ENCODE results near the gene LRMDA. TPM values are rescaled to one million over a fixed set of nuclear protein-coding genes. Genes with fewer than 3 reads are reported as not detected.

LRMDA gene
- total RNA-seq, 1 donor from 2014 or later, result not detected

- no peak for DNase-seq
- Mint-ChIP-seq H3K4me1 (no peaks in the 10 kb centered on the region), H3K9me3 (no peaks in the 10 kb centered on the region), H3K27me3 (peaks cover 2% of the 10 kb centered on the region), H3K27ac (no peak overlapping the region), H3K4me3 (no peak overlapping the region), H3K36me3 (ENCODE audit: low read depth) (no peaks in the 10 kb centered on the region)
- intact Hi-C loops (cut with micrococcal nuclease), result no loop called here
Measured at GRCh38 chr10:75624638-75625037, 193.2 kb downstream of the LRMDA start.

- Mint-ChIP-seq H3K27me3 (peaks cover 6% of the 10 kb centered on the region), H3K4me3 (no peak overlapping the region), H3K27ac (no peak overlapping the region), H3K9me3 (no peaks in the 10 kb centered on the region), H3K36me3 (ENCODE audit: low read depth) (no peaks in the 10 kb centered on the region), H3K4me1 (no peaks in the 10 kb centered on the region)
- intact Hi-C loops (cut with micrococcal nuclease), result no loop called here
- DNase-seq, result no peak
Measured at GRCh38 chr10:75630746-75631145, 199.3 kb downstream of the LRMDA start.

GRCh38 chr10:75632805-75633462 is 201.5 kb downstream of the LRMDA start:
- Mint-ChIP-seq H3K4me1 (no peaks in the 10 kb centered on the region), H3K36me3 (ENCODE audit: low read depth) (no peaks in the 10 kb centered on the region), H3K27ac (no peak overlapping the region), H3K4me3 (no peak overlapping the region), H3K9me3 (no peaks in the 10 kb centered on the region), H3K27me3 (peaks cover 10% of the 10 kb centered on the region)
- intact Hi-C loops (cut with micrococcal nuclease), result no loop called here
- DNase-seq, result no peak

- no peak overlapping the region for H3K4me3 Mint-ChIP-seq
- peaks cover 10% of the 10 kb centered on the region for H3K27me3 Mint-ChIP-seq
- H3K9me3 Mint-ChIP-seq, result no peaks in the 10 kb centered on the region
- no peak for DNase-seq
- no peaks in the 10 kb centered on the region for H3K4me1 Mint-ChIP-seq
- intact Hi-C loops (cut with micrococcal nuclease), result no loop called here
- H3K36me3 Mint-ChIP-seq (ENCODE audit: low read depth), result no peaks in the 10 kb centered on the region
- H3K27ac Mint-ChIP-seq, result no peak overlapping the region
Measured at GRCh38 chr10:75633568-75633967, 202.1 kb downstream of the LRMDA start.

- no peak for DNase-seq
- Mint-ChIP-seq H3K9me3 (no peaks in the 10 kb centered on the region), H3K4me3 (no peak overlapping the region), H3K36me3 (ENCODE audit: low read depth) (no peaks in the 10 kb centered on the region), H3K4me1 (no peaks in the 10 kb centered on the region), H3K27ac (no peak overlapping the region), H3K27me3 (peaks cover 10% of the 10 kb centered on the region)
- intact Hi-C loops (cut with micrococcal nuclease), result no loop called here
Measured at GRCh38 chr10:75634947-75635346, 203.5 kb downstream of the LRMDA start.

GRCh38 chr10:75638752-75639151 is 207.3 kb downstream of the LRMDA start:
- H3K9me3 Mint-ChIP-seq, result no peaks in the 10 kb centered on the region
- no peak overlapping the region for H3K4me3 Mint-ChIP-seq
- H3K27me3 Mint-ChIP-seq, result peaks cover 10% of the 10 kb centered on the region
- H3K36me3 Mint-ChIP-seq (ENCODE audit: low read depth), result no peaks in the 10 kb centered on the region
- H3K27ac Mint-ChIP-seq, result no peak overlapping the region
- intact Hi-C loops (cut with micrococcal nuclease), result no loop called here
- DNase-seq, result no peak
- no peaks in the 10 kb centered on the region for H3K4me1 Mint-ChIP-seq

- intact Hi-C loops (cut with micrococcal nuclease), result no loop called here
Measured at GRCh38 chr10:75639736-75640135, 208.3 kb downstream of the LRMDA start.

GRCh38 chr10:75640381-75640780 is 209.0 kb downstream of the LRMDA start:
- Mint-ChIP-seq H3K4me3 (no peak overlapping the region), H3K36me3 (ENCODE audit: low read depth) (no peaks in the 10 kb centered on the region)

More at GRCh38 chr10:75639736-75640135, 208.3 kb downstream of the LRMDA start:
- H3K27me3 Mint-ChIP-seq, result peaks cover 6% of the 10 kb centered on the region
- no peaks in the 10 kb centered on the region for H3K4me1 Mint-ChIP-seq
- H3K27ac Mint-ChIP-seq, result no peak overlapping the region
- no peak for DNase-seq
- no peak overlapping the region for H3K4me3 Mint-ChIP-seq
- no peaks in the 10 kb centered on the region for H3K9me3 Mint-ChIP-seq
- H3K36me3 Mint-ChIP-seq (ENCODE audit: low read depth), result no peaks in the 10 kb centered on the region

GRCh38 chr10:75640803-75641202 is 209.4 kb downstream of the LRMDA start:
- Mint-ChIP-seq H3K4me3 (no peak overlapping the region), H3K9me3 (no peaks in the 10 kb centered on the region), H3K4me1 (no peaks in the 10 kb centered on the region), H3K36me3 (ENCODE audit: low read depth) (no peaks in the 10 kb centered on the region), H3K27ac (no peak overlapping the region), H3K27me3 (peaks cover 6% of the 10 kb centered on the region)
- intact Hi-C loops (cut with micrococcal nuclease), result no loop called here
- no peak for DNase-seq

More at GRCh38 chr10:75640381-75640780, 209.0 kb downstream of the LRMDA start:
- DNase-seq, result no peak
- Mint-ChIP-seq H3K27ac (no peak overlapping the region), H3K9me3 (no peaks in the 10 kb centered on the region), H3K4me1 (no peaks in the 10 kb centered on the region), H3K27me3 (peaks cover 6% of the 10 kb centered on the region)
- intact Hi-C loops (cut with micrococcal nuclease), result no loop called here

GRCh38 chr10:75643405-75643804 is 212.0 kb downstream of the LRMDA start:
- no peak for DNase-seq
- Mint-ChIP-seq H3K4me1 (no peaks in the 10 kb centered on the region), H3K27ac (no peak overlapping the region), H3K36me3 (ENCODE audit: low read depth) (no peaks in the 10 kb centered on the region), H3K27me3 (no peaks in the 10 kb centered on the region), H3K9me3 (no peaks in the 10 kb centered on the region), H3K4me3 (no peak overlapping the region)
- intact Hi-C loops (cut with micrococcal nuclease), result no loop called here

GRCh38 chr10:75643944-75644692 is 212.7 kb downstream of the LRMDA start:
- peaks cover 2% of the 10 kb centered on the region for H3K27me3 Mint-ChIP-seq
- no peaks in the 10 kb centered on the region for H3K9me3 Mint-ChIP-seq
- intact Hi-C loops (cut with micrococcal nuclease), result no loop called here
- H3K4me3 Mint-ChIP-seq, result no peak overlapping the region
- no peak overlapping the region for H3K27ac Mint-ChIP-seq
- no peaks in the 10 kb centered on the region for H3K4me1 Mint-ChIP-seq
- H3K36me3 Mint-ChIP-seq (ENCODE audit: low read depth), result no peaks in the 10 kb centered on the region
- no peak for DNase-seq

GRCh38 chr10:75645704-75646103 is 214.3 kb downstream of the LRMDA start:
- Mint-ChIP-seq H3K4me1 (no peaks in the 10 kb centered on the region), H3K9me3 (no peaks in the 10 kb centered on the region), H3K36me3 (ENCODE audit: low read depth) (no peaks in the 10 kb centered on the region), H3K27ac (no peak overlapping the region), H3K27me3 (peaks cover 2% of the 10 kb centered on the region), H3K4me3 (no peak overlapping the region)
- no peak for DNase-seq
- intact Hi-C loops (cut with micrococcal nuclease), result no loop called here

- no peak overlapping the region for H3K27ac Mint-ChIP-seq
- no peak overlapping the region for H3K4me3 Mint-ChIP-seq
- no peak for DNase-seq
- no peaks in the 10 kb centered on the region for H3K4me1 Mint-ChIP-seq
- intact Hi-C loops (cut with micrococcal nuclease), result no loop called here
- H3K9me3 Mint-ChIP-seq, result no peaks in the 10 kb centered on the region
- H3K27me3 Mint-ChIP-seq, result peaks cover 2% of the 10 kb centered on the region
- H3K36me3 Mint-ChIP-seq (ENCODE audit: low read depth), result no peaks in the 10 kb centered on the region
Measured at GRCh38 chr10:75646218-75646915, 214.9 kb downstream of the LRMDA start.

- intact Hi-C loops (cut with micrococcal nuclease), result no loop called here
Measured at GRCh38 chr10:75646916-75647315, 215.5 kb downstream of the LRMDA start.

More at GRCh38 chr10:75646916-75647315, 215.5 kb downstream of the LRMDA start:
- H3K27ac Mint-ChIP-seq, result no peak overlapping the region
- no peaks in the 10 kb centered on the region for H3K9me3 Mint-ChIP-seq
- no peaks in the 10 kb centered on the region for H3K4me1 Mint-ChIP-seq
- peaks cover 2% of the 10 kb centered on the region for H3K27me3 Mint-ChIP-seq
- no peak for DNase-seq
- H3K4me3 Mint-ChIP-seq, result no peak overlapping the region
- H3K36me3 Mint-ChIP-seq (ENCODE audit: low read depth), result no peaks in the 10 kb centered on the region
